ENCODE measurements around the gene TOX2.

- no peak for TF ChIP-seq CTCF (conservative IDR thresholded peaks at IDR 0.05 in 1 of 2, IDR thresholded peaks at IDR 0.05 in 1 of 2; ENCODE audit: extremely low read depth in 1 of 2, insufficient read depth in 1 of 2, low read depth in 1 of 2, low read length in 2 of 2)
- TF ChIP-seq EZH2 (IDR thresholded peaks at IDR 0.05; ENCODE audit: borderline replicate concordance, low read length) = no peak
Measured at GRCh38 chr20:43925215-43925614, 10.6 kb downstream of the TOX2 start.

Data from mammary epithelial cell (primary cell).